HepG2 (cell line): Measurements from ENCODE around the gene CMTM1. TPM values are rescaled to one million over a fixed set of nuclear protein-coding genes. Genes with fewer than 3 reads are reported as not detected.

ENCODE experiments used
- LCORL ChIP-seq, 2 experiments: fragments of 450-650 bp in 1 of 2; sonication (generic) in 1 of 2; formaldehyde crosslinking in 1 of 2; IDR thresholded peaks; 2 replicates each; pipeline versions ENCODE4 v1.5.0 to v1.6.1; 2017 to 2020; ENCODE audit warnings: antibody characterized with exemption in 1 of 2, missing genetic modification reagents in 1 of 2
- NFYB ChIP-seq: sonication (generic); formaldehyde crosslinking; IDR thresholded peaks from 2 replicates; pipeline ENCODE4 v1.4.0; 2020; ENCODE audit warnings: missing genetic modification reagents
- RFXAP ChIP-seq: sonication (generic); formaldehyde crosslinking; IDR thresholded peaks from 2 replicates; pipeline ENCODE4 v1.4.0; 2020; ENCODE audit warnings: missing genetic modification reagents, borderline replicate concordance
- SSRP1 ChIP-seq: IDR thresholded peaks from 2 replicates; pipeline ENCODE4 v1.6.1; 2016; ENCODE audit warnings: control low read depth
- TCF7 ChIP-seq: sonication (generic); IDR thresholded peaks from 2 replicates; pipeline ENCODE4 v1.6.1; 2016; ENCODE audit warnings: antibody characterized with exemption, low read depth
- ZNF441 ChIP-seq: sonication (generic); formaldehyde crosslinking; IDR thresholded peaks from 2 replicates; pipeline ENCODE4 v1.7.0; 2021; ENCODE audit warnings: missing genetic modification reagents, borderline replicate concordance
- ZNF558 ChIP-seq: sonication (generic); formaldehyde crosslinking; IDR thresholded peaks from 2 replicates; pipeline ENCODE4 v1.9.0; 2022; ENCODE audit warnings: mild to moderate bottlenecking, missing genetic modification reagents, borderline replicate concordance
- ZNF562 ChIP-seq: sonication (generic); formaldehyde crosslinking; IDR thresholded peaks from 2 replicates; pipeline ENCODE4 v1.8.0; 2022; ENCODE audit warnings: missing genetic modification reagents, borderline replicate concordance
- polyA plus RNA-seq, 8 experiments: library from polyadenylated mRNA; depleted of rRNA in 3 of 8; stranded (reverse) in 7 of 8; unstranded in 1 of 8; fragments of >200 nt; fragmentation: Illumina TruSeq in 4 of 8; extraction: Trizol in 4 of 8; gene quantifications; 2 replicates each; pipeline versions ENCODE4 v1.2.1 to v1.2.3, GENCODE V29; 2011 to 2016; ENCODE audit warnings: low read depth in 4 of 8, missing spikeins in 1 of 8, mixed read lengths in 1 of 8; ENCODE audit not compliant: insufficient read depth in 1 of 8
- total RNA-seq, 5 experiments: library from RNA; depleted of rRNA; stranded (reverse); fragments of >200 nt; fragmentation: Illumina TruSeq; extraction: Trizol; gene quantifications; 2 replicates each; pipeline ENCODE4 v1.2.3, GENCODE V29; 2016; ENCODE audit warnings: low read depth in 1 of 5
- TF ChIP-seq, protein P1 (sequence below): sonication (generic); formaldehyde crosslinking; conservative IDR thresholded peaks from 2 replicates; pipeline ENCODE4 v1.4.0; 2020; ENCODE audit warnings: missing genetic modification reagents
- TF ChIP-seq, protein P2 (sequence below): fragments of 450-650 bp; IDR thresholded peaks from 2 replicates; pipeline ENCODE4 v1.6.1; 2016
- TF ChIP-seq, protein P3 (sequence below): sonication (generic); formaldehyde crosslinking; IDR thresholded peaks from 2 replicates; pipeline ENCODE4 v1.4.0; 2020; ENCODE audit warnings: mild to moderate bottlenecking, missing genetic modification reagents
- TF ChIP-seq, protein P4 (sequence below): sonication (generic); formaldehyde crosslinking; IDR thresholded peaks from 2 replicates; pipeline ENCODE4 v1.4.0; 2020; ENCODE audit warnings: missing genetic modification reagents
- TF ChIP-seq, protein P5 (sequence below): sonication (generic); formaldehyde crosslinking; IDR thresholded peaks from 2 replicates; pipeline ENCODE4 v1.5.0; 2020; ENCODE audit warnings: missing genetic modification reagents, mild to moderate bottlenecking, borderline replicate concordance
- TF ChIP-seq, protein P6 (sequence below): IDR thresholded peaks from 2 replicates; pipeline ENCODE4 v1.6.1; 2016; ENCODE audit warnings: mild to moderate bottlenecking

The CMTM1 gene
- total and polyA plus RNA-seq, 2 of the 13 experiments (the other 11 are each of a cell fraction or from before 2014, with no cell fraction given) = 1.7 to 2.9 TPM

DNA sequence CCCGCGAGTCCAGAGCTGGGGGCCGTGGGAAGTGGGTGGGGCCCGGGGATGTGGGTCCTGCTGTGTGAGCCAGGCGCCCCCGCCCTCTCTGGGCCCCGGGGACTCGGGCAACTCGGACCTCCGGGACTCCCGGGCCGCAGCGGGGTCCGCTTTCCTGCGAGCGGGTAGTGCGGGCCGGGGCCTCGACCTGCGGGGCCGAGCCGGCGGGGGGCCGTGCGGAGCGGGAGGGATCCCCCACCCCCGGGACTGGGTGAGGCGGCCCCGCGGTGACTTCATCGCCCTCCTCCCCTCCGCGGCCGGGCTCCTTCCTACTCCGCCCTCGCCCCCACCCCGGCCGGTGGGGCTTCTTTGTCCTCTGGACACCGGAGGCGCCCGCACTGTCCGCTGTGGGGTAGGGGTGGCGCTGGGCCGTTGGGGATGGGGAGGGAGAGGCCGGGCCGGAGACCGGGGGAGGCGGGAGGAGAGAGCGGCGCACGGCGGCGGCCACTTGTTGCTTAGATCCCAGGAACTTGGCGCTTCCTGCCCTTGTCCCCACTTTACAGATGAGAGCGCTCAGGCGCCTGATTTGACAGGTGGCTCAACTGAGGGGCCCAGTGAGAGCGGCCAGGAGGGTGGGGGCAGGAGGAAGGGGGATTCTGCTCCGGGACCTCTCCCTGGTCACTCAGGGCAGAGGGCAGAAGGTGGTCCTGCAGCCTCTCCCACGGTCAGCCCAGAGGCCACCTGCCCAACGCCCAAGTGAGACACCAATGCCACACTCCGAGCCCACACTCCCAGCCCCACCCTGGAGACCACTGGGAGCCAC is 39.1 kb downstream of the CMTM1 start (continued):
- TF ChIP-seq, protein P1, sequence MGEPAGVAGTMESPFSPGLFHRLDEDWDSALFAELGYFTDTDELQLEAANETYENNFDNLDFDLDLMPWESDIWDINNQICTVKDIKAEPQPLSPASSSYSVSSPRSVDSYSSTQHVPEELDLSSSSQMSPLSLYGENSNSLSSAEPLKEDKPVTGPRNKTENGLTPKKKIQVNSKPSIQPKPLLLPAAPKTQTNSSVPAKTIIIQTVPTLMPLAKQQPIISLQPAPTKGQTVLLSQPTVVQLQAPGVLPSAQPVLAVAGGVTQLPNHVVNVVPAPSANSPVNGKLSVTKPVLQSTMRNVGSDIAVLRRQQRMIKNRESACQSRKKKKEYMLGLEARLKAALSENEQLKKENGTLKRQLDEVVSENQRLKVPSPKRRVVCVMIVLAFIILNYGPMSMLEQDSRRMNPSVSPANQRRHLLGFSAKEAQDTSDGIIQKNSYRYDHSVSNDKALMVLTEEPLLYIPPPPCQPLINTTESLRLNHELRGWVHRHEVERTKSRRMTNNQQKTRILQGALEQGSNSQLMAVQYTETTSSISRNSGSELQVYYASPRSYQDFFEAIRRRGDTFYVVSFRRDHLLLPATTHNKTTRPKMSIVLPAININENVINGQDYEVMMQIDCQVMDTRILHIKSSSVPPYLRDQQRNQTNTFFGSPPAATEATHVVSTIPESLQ (CRISPR knock-in tag) = no peak
- TF ChIP-seq ZNF558 (CRISPR knock-in tag) (no peak), NFYB (no peak), SSRP1 (CRISPR knock-in tag) (no peak), ZNF562 (CRISPR knock-in tag) (no peak), LCORL (IDR thresholded peaks at IDR 0.05) (no peak), LCORL (CRISPR knock-in tag; IDR thresholded peaks at IDR 0.05) (peak; percentile 41; the same call in 1 of the 2 replicates), RFXAP (CRISPR knock-in tag) (no peak), ZNF441 (CRISPR knock-in tag) (no peak), TCF7 (no peak)
- TF ChIP-seq, protein P2, sequence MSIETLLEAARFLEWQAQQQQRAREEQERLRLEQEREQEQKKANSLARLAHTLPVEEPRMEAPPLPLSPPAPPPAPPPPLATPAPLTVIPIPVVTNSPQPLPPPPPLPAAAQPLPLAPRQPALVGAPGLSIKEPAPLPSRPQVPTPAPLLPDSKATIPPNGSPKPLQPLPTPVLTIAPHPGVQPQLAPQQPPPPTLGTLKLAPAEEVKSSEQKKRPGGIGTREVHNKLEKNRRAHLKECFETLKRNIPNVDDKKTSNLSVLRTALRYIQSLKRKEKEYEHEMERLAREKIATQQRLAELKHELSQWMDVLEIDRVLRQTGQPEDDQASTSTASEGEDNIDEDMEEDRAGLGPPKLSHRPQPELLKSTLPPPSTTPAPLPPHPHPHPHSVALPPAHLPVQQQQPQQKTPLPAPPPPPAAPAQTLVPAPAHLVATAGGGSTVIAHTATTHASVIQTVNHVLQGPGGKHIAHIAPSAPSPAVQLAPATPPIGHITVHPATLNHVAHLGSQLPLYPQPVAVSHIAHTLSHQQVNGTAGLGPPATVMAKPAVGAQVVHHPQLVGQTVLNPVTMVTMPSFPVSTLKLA = no peak
- TF ChIP-seq, protein P3, sequence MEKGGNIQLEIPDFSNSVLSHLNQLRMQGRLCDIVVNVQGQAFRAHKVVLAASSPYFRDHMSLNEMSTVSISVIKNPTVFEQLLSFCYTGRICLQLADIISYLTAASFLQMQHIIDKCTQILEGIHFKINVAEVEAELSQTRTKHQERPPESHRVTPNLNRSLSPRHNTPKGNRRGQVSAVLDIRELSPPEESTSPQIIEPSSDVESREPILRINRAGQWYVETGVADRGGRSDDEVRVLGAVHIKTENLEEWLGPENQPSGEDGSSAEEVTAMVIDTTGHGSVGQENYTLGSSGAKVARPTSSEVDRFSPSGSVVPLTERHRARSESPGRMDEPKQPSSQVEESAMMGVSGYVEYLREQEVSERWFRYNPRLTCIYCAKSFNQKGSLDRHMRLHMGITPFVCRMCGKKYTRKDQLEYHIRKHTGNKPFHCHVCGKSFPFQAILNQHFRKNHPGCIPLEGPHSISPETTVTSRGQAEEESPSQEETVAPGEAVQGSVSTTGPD (CRISPR knock-in tag) = no peak
- TF ChIP-seq, protein P4, sequence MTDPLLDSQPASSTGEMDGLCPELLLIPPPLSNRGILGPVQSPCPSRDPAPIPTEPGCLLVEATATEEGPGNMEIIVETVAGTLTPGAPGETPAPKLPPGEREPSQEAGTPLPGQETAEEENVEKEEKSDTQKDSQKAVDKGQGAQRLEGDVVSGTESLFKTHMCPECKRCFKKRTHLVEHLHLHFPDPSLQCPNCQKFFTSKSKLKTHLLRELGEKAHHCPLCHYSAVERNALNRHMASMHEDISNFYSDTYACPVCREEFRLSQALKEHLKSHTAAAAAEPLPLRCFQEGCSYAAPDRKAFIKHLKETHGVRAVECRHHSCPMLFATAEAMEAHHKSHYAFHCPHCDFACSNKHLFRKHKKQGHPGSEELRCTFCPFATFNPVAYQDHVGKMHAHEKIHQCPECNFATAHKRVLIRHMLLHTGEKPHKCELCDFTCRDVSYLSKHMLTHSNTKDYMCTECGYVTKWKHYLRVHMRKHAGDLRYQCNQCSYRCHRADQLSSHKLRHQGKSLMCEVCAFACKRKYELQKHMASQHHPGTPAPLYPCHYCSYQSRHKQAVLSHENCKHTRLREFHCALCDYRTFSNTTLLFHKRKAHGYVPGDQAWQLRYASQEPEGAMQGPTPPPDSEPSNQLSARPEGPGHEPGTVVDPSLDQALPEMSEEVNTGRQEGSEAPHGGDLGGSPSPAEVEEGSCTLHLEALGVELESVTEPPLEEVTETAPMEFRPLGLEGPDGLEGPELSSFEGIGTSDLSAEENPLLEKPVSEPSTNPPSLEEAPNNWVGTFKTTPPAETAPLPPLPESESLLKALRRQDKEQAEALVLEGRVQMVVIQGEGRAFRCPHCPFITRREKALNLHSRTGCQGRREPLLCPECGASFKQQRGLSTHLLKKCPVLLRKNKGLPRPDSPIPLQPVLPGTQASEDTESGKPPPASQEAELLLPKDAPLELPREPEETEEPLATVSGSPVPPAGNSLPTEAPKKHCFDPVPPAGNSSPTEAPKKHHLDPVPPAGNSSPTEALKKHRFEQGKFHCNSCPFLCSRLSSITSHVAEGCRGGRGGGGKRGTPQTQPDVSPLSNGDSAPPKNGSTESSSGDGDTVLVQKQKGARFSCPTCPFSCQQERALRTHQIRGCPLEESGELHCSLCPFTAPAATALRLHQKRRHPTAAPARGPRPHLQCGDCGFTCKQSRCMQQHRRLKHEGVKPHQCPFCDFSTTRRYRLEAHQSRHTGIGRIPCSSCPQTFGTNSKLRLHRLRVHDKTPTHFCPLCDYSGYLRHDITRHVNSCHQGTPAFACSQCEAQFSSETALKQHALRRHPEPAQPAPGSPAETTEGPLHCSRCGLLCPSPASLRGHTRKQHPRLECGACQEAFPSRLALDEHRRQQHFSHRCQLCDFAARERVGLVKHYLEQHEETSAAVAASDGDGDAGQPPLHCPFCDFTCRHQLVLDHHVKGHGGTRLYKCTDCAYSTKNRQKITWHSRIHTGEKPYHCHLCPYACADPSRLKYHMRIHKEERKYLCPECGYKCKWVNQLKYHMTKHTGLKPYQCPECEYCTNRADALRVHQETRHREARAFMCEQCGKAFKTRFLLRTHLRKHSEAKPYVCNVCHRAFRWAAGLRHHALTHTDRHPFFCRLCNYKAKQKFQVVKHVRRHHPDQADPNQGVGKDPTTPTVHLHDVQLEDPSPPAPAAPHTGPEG = no peak
- TF ChIP-seq, protein P5, sequence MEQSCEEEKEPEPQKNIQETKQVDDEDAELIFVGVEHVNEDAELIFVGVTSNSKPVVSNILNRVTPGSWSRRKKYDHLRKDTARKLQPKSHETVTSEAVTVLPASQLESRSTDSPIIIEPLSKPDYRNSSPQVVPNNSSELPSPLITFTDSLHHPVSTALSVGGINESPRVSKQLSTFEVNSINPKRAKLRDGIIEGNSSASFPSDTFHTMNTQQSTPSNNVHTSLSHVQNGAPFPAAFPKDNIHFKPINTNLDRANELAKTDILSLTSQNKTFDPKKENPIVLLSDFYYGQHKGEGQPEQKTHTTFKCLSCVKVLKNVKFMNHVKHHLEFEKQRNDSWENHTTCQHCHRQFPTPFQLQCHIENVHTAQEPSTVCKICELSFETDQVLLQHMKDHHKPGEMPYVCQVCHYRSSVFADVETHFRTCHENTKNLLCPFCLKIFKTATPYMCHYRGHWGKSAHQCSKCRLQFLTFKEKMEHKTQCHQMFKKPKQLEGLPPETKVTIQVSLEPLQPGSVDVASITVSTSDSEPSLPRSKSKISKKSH (CRISPR knock-in tag) = peak; percentile 91
- TF ChIP-seq, protein P6, sequence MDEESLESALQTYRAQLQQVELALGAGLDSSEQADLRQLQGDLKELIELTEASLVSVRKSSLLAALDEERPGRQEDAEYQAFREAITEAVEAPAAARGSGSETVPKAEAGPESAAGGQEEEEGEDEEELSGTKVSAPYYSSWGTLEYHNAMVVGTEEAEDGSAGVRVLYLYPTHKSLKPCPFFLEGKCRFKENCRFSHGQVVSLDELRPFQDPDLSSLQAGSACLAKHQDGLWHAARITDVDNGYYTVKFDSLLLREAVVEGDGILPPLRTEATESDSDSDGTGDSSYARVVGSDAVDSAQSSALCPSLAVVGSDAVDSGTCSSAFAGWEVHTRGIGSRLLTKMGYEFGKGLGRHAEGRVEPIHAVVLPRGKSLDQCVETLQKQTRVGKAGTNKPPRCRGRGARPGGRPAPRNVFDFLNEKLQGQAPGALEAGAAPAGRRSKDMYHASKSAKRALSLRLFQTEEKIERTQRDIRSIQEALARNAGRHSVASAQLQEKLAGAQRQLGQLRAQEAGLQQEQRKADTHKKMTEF (CRISPR knock-in tag) = peak; percentile 63; the same call in 1 of the 2 replicates
